H1 (cell line): Measurements from ENCODE around the gene PLXNB2. TPM values are rescaled to one million over a fixed set of nuclear protein-coding genes. Genes with fewer than 3 reads are reported as not detected.

Experiments
- ASH2L ChIP-seq: fragments of 200-600, 300-600 bp; sonication (generic); IDR thresholded peaks from one replicate; pipeline ENCODE4 v1.7.1; 2017; ENCODE audit warnings: low read length
- SRF ChIP-seq: IDR thresholded peaks from 2 replicates; pipeline ENCODE4 v1.6.1; 2011; ENCODE audit warnings: mild to moderate bottlenecking, low read depth, low read length, moderate library complexity
- TEAD4 ChIP-seq: IDR thresholded peaks from 2 replicates; pipeline ENCODE4 v1.6.1; 2012; ENCODE audit warnings: low read depth, low read length, inconsistent platforms, mixed read lengths
- polyA plus RNA-seq, 7 experiments: library from polyadenylated mRNA; depleted of rRNA in 3 of 7; stranded (reverse) in 5 of 7; unstranded in 2 of 7; fragments of >200 nt in 5 of 7; fragments of 200-250 nt in 2 of 7; gene quantifications; 1 replicate in 5 of 7; 2 replicates in 1 of 7; 4 replicates in 1 of 7; pipeline versions ENCODE4 v1.2.1 to v1.2.3, GENCODE V29; 2011 to 2013; ENCODE audit warnings: missing spikeins in 2 of 7, mixed read lengths in 2 of 7
- total RNA-seq: library from RNA; stranded (reverse); fragmentation: NEBNext Ultra II Directional; extraction: Animal tissue kit (Norgen Biotek cat#: 25700); gene quantifications from 2 replicates; pipeline ENCODE4 v1.2.1, GENCODE V29; 2021

Gene PLXNB2
- total and polyA plus RNA-seq, 2 of the 8 experiments (the other 6 are each of a cell fraction or from before 2014, with no cell fraction given) = 58.3 to 92.8 TPM

DNA sequence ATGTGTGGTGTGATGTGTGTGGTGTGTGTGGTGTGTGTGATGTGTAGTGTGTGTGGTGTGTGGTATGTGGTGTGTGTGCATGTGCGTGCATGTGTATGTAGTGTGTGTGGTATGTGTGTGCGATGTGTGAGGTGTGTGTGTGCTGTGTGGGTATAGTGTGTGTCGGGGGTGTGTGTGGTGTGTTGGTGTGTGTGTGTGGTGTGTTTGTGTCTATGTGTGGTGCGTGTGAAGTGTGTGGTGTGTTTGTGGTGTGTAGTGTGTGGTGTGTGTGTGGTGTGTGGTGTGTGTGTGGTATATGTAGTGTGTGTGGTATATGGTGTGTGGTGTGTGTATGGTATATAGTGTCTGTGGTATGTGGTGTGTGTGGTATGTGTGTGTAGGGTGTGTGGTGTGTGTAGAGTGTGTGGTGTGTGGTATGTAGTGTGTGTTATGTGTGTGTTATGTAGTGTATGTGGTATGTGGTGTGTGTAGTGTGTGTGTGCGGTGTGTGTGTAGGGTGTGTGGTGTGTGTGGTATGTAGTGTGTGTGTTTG is 30.7 kb upstream of the PLXNB2 start (continued):
- no peak for TF ChIP-seq SRF
- TF ChIP-seq ASH2L = no peak
- TF ChIP-seq TEAD4 = no peak
- TF ChIP-seq, all 59 proteins: peak for 0
